ENCODE data around the gene UBAC2. TPM values are rescaled to one million over a fixed set of nuclear protein-coding genes. Genes with fewer than 3 reads are reported as not detected.

UBAC2 gene
- total and polyA plus RNA-seq, 2 of the 8 experiments (the other 6 are each of a cell fraction or from before 2014, with no cell fraction given): 75.9 to 76.9 TPM

DNA sequence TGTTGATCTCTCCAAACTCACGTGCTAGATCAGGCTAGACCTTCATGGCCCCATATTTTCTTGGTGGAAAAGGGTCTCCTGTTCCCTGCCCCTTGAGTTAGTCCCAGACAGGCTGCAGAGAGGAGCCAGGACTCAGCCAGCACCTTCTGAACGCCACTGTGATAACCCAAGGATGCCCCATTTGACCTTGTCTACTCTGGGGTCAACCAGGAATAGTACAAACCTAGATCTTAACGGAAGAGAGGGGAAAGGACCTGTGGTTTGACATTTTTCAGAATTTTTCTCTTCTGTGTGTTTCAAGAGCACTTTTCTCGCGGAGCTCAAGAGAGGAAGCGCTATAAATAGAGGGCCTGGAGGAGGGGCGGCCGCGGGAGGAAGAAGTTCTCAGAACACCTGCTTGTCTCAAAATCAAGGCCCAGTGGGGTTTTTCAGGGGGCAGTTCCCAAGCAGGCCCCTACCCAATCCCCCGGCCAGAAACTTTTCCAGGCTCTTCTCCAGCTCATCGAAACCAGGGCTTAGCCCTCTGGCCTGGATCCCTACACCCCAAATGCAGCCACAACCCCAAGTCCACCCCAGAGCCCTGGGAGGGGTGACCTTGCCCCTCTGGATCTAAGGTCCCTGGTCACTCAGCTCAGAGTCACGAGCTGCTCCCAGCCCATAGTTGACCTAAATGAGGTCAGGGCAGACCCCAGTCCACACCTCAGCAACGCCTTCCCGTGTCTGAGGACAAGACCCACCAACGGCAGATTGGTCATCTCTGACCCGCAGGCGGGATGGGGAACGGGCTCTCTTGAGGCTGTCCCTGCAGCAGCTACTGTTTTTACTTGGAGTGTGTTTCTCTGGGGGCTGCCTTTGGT lies 225.1 kb downstream of the UBAC2 start:
- Histone ChIP-seq H2BK12ac (ENCODE audit: low read depth, low read length) (peak overlapping the region; percentile 27; the same call in 1 of the 2 replicates), H3K4me3 (ENCODE audit: extremely low read depth in 1 of 4, insufficient read depth in 2 of 4, low read depth in 3 of 4, low read length in 4 of 4) (no peak overlapping the region), H2AFZ (ENCODE audit: low read length) (peak overlapping the region; percentile 76; the same call in 1 of the 2 replicates), H3K27me3 (replicated peaks in 1 of 4; ENCODE audit: control insufficient read depth in 3 of 4, extremely low read depth in 1 of 4, insufficient read depth in 3 of 4, low read length in 3 of 4) (no peaks in the 10 kb centered on the region), H4K20me1 (replicated peaks in 1 of 2; ENCODE audit: control insufficient read depth in 1 of 2, insufficient read depth in 2 of 2, low read length in 2 of 2) (no peaks in the 10 kb centered on the region), H2AK5ac (ENCODE audit: low read depth, low read length) (no peak overlapping the region), H3K18ac (ENCODE audit: extremely low read depth, low read length) (no peak overlapping the region), H3K9me3 (ENCODE audit: insufficient read depth in 2 of 2, low read depth in 1 of 2, low read length in 1 of 2) (no peaks in the 10 kb centered on the region), H3K4me1 (replicated peaks in 1 of 4; ENCODE audit: control insufficient read depth in 3 of 4, insufficient read depth in 4 of 4, low read length in 3 of 4) (no peaks in the 10 kb centered on the region; a peak in 1 of 7 replicates), H3K56ac (replicated peaks; ENCODE audit: insufficient read length, low read depth, low read length) (no peak overlapping the region), H3K23me2 (ENCODE audit: low read depth, low read length) (no peaks in the 10 kb centered on the region), H3K27ac (ENCODE audit: low read depth, low read length) (0 out of 2 replicates have a peak overlapping the region, but pooled peaks have one; percentile 4), H3K23ac (ENCODE audit: insufficient read length) (no peak overlapping the region), H3K4me2 (ENCODE audit: insufficient read depth in 1 of 2, low read depth in 2 of 2, low read length in 2 of 2) (no peak overlapping the region), H3K4ac (replicated peaks; ENCODE audit: insufficient read length, low read depth, low read length) (no peak overlapping the region), H3K36me3 (ENCODE audit: control insufficient read depth in 2 of 4, insufficient read depth in 4 of 4, low read length in 3 of 4) (no peaks in the 10 kb centered on the region), H3K79me1 (ENCODE audit: low read depth, low read length) (no peaks in the 10 kb centered on the region), H2BK120ac (replicated peaks; ENCODE audit: low read depth, low read length) (no peak overlapping the region), H3K9ac (replicated peaks in 1 of 4; ENCODE audit: extremely low read depth in 1 of 4, low read depth in 3 of 4, low read length in 3 of 4) (no peak overlapping the region), H3K79me2 (ENCODE audit: control insufficient read depth in 1 of 2, insufficient read depth in 2 of 2, low read length in 2 of 2) (no peaks in the 10 kb centered on the region), H4K91ac (replicated peaks; ENCODE audit: insufficient read length, low read length) (no peak overlapping the region), H2BK15ac (ENCODE audit: low read length) (no peak overlapping the region), H4K8ac (ENCODE audit: extremely low read depth, insufficient read depth, low read length) (no peak overlapping the region; the same call in 1 of the 2 replicates), H2BK20ac (ENCODE audit: low read length) (no peak overlapping the region), H2BK5ac (ENCODE audit: low read depth, low read length) (no peak overlapping the region; the same call in 1 of the 2 replicates), H3K14ac (ENCODE audit: insufficient read length) (no peak overlapping the region), H4K5ac (ENCODE audit: insufficient read length, low read depth, low read length) (no peak overlapping the region)
- WGBS, 2 experiments (ENCODE audit: extremely low coverage in 1 of 2, insufficient coverage in 1 of 2, insufficient read length in 1 of 2, insufficient replicate concordance in 2 of 2, low coverage in 1 of 2, low lambda C conversion rate in 2 of 2, missing lambda C conversion rate in 1 of 2): 83% methylated on average over 18 of the region's 18 CpGs; no CpG with 5 or more reads in 1 of the 2 experiments
- CTCF ChIA-PET (ENCODE audit: partially characterized antibody): interaction anchor here (1.4 to 8.0 kb wide), 4 partner anchors 10 to 249 kb away, joined by 3 to 64 read pairs (median 6); no protein-coding TSS in a partner anchor
- no peak for FAIRE-seq
- TF ChIP-seq TAF1 (IDR thresholded peaks at IDR 0.05; ENCODE audit: low read depth, low read length): no peak
- TF ChIP-seq KDM5A (IDR thresholded peaks at IDR 0.05; ENCODE audit: low read length): no peak
- TF ChIP-seq, protein P1, sequence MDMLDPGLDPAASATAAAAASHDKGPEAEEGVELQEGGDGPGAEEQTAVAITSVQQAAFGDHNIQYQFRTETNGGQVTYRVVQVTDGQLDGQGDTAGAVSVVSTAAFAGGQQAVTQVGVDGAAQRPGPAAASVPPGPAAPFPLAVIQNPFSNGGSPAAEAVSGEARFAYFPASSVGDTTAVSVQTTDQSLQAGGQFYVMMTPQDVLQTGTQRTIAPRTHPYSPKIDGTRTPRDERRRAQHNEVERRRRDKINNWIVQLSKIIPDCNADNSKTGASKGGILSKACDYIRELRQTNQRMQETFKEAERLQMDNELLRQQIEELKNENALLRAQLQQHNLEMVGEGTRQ (IDR thresholded peaks at IDR 0.05; ENCODE audit: low read length): no peak
- no peak for TF ChIP-seq HDAC6 (IDR thresholded peaks at IDR 0.05; ENCODE audit: low read depth, low read length)
- TF ChIP-seq CEBPB (IDR thresholded peaks at IDR 0.05; ENCODE audit: low read depth, low read length): no peak
- TF ChIP-seq RFX5 (IDR thresholded peaks at IDR 0.05; ENCODE audit: borderline replicate concordance, low read depth, low read length): no peak
- TF ChIP-seq YY1 (IDR thresholded peaks at IDR 0.05; ENCODE audit: low read depth, low read length): no peak
- TF ChIP-seq MAFK (IDR thresholded peaks at IDR 0.05; ENCODE audit: low read depth, low read length): no peak
- TF ChIP-seq KDM4A (IDR thresholded peaks at IDR 0.05; ENCODE audit: low read depth, low read length, severe bottlenecking): no peak
- no peak for DNase-seq (ENCODE audit: low read depth in 1 of 2, low spot score in 2 of 2)
- POLR2A ChIA-PET (ENCODE audit: partially characterized antibody): interaction anchor here (0.8 to 1.0 kb wide), 2 partner anchors 41 to 249 kb away, joined by 3 read pairs; no protein-coding TSS in a partner anchor
